Hematopoietic multipotent progenitor cell (in vitro differentiated cells): ENCODE results near the gene SAMSN1. TPM values are rescaled to one million over a fixed set of nuclear protein-coding genes. Genes with fewer than 3 reads are reported as not detected.

ENCODE experiments used
- DNase-seq, 3 donors: peaks; one replicate each; pipeline ENCODE4 v3.0.0-alpha.2; 2011 to 2015; ENCODE audit warnings: low read depth in 2 of 3, low spot score in 2 of 3
- total RNA-seq: library from RNA; depleted of rRNA; stranded (reverse); fragments of >200 nt; gene quantifications from one replicate; pipeline ENCODE4 v1.2.3, GENCODE V29; 2012

The SAMSN1 gene
- total RNA-seq = 10.0 TPM

DNA sequence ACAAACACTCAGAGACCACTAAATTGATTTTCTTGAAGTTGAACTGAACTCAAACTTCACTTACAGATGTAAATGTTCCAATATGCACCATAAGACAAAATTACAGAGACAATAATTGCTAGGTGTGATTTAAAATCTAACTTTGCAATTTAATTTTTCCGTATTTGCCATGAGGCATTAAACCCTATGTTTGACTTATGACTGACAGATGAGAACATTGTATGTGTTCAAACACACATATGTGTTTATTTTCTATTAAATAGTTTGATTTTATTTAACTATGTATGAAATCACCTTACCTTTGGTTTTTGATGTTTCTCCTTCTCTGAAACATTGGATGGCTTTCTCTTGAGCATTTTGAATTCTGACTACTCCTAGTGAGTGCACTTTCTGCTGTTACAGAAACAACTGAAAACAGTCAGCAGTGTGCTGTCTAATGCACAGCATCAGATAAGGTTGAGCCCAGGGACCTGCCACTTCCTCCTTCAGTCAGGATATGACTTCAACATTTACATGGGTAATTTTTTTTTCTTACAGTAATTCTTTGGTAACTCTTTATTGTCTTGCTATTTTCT is at the start of gene SAMSN1:
SAMSN1 (minus strand) TSS at position 410 of the 575 bp plus-strand sequence; CDS start at position 356, 54 bp downstream.
- DNase-seq = peak; percentile 67 to 91 (median 80)

DNA sequence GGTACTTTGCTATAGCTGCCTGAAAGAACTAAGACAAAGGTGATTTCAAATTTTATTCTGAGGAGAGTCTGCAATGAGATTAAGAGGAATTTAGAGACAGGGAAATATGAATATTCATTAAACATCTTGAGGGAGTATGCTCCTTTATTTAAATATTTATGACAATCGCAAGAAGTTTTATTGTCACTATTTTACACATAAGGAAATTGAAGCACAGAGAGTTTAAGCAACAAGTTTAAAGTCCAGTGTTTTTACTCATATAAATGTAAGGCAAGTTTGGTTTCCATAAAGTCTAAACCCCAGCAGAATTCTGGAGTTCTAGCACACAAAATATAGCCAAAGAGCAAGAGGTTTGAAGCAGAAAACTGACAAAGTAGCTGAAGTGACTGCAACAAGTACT is 49.3 kb upstream of the SAMSN1 start:
- no peak for DNase-seq

GRCh38 chr21:14594967-14595366 is 48.9 kb upstream of the SAMSN1 start:
- DNase-seq = no peak

- no peak for DNase-seq
Observed at GRCh38 chr21:14593230-14593629, 47.1 kb upstream of the SAMSN1 start.

GRCh38 chr21:14592296-14593000 is 46.3 kb upstream of the SAMSN1 start:
- no peak for DNase-seq

DNA sequence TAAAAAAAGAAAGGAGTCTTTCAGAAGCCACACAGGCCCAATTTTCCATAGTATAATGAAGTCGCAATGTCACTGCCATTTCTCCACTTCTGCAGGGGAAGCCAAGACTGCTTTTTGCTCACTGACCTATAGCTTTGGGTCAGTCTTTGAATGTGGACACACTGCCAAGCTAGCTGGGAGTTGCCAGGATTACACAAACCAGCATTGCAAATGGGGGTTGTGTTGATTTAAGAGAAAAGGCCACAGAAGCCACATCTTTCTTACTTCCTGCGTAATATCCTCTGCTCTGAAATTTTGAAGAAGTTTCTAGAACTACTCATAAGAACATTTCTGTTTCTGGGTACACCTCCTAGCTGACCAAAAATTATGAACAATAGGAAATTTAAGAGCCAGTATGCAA is 45.8 kb upstream of the SAMSN1 start:
- DNase-seq = peak in 1 of 3 donors; percentile 4

GRCh38 chr21:14591377-14591776 is 45.3 kb upstream of the SAMSN1 start:
- no peak for DNase-seq

- DNase-seq = no peak
Observed at GRCh38 chr21:14589855-14590563, 43.9 kb upstream of the SAMSN1 start.

DNA sequence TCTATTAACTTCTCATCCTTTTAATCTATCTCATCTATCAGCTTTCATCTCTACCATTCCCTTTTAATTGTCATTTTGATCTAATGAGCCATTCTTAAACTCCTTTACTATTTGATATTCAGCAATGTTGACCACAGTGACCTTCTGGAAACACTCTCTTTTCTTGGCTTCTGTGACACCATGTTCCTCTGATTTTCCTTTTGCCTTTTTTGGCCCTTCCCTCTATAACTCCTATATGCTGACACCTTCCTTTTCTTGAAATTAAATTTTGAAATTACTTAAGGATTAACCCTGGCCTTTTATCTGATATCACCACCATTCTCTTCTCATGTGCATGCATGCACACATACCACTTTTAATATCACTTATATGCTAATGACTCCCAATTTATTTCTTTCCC is 41.2 kb upstream of the SAMSN1 start:
- DNase-seq = no peak

DNA sequence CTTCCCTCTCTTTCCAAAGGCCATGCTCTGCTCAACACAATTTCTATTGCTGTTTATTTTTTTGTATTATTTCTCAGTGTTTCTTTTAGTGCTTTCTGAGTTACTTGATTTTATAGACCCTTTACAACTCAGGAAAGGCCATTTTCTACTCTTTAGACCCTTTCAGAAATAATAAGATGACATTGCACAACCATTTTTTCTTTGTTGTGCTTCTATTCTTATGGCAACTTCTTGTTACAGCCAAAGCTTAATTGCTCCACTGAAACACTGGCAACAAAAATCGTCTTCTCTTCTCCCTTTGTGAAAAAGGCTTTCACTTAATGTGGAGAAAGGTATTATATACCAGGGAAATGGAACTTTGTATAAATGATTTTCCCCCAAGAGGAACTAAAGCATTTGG is 39.0 kb upstream of the SAMSN1 start:
- no peak for DNase-seq

GRCh38 chr21:14584357-14585095 is 38.4 kb upstream of the SAMSN1 start:
- DNase-seq = peak in 1 of 3 donors; percentile 4

DNA sequence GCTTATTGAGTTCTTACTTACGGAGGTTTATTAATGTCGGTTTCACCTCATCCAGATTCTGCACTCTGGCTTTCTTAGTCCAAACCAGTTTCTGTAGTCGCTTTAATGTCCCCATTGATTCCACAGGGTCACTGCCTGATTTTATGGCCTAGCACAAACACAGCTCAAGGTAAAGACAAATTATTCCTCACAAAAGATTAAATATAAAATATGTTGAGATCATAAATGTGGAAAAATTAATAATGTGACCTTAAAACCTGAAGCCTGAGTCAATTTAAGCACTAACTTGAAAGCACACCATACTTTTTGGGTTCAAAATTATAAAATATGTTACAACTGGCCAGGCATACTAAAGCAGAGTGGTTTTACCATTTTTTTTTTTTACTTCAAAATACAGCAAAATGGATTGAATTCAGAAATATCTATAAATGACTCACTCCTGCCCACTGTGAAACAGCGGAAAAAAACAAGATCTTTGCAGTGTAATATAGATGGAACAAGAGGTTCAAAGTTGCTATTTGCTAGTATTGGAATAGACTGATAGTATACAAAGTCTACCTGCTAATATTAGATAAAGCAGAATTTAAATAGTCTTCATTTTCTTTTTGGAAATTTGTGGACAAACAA is 37.6 kb upstream of the SAMSN1 start:
- no peak for DNase-seq

DNA sequence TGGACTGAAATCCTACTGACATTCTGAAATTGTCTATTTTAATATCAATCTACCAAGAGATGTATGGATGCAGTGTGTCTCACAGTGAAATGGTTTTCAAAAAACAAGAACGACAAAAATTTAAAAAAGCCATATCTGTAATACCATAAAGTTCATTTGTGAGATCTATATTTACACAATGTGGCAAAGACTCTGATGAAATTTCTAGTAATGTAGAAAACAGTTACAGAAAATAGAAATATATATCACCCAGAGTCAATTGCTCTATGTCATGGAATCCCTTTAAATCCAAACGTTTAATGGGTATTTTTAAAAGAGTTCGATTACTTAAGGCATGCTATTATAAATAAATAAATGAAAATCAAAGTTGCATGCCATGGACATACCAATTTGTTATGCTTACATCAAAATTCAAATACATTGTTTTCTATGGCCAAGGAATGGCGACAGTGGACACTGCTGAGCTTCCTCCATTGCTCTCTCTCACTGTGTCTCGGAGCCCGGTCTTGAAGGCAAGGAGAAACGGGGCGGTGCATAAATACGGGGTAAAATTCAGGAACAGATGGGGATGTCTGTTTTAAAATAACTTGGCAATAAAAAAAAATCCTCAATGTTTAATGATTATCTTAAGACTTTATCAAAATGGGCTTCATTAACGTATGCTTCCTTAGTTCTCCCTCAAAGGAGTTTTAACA is 37.0 kb upstream of the SAMSN1 start:
- DNase-seq = no peak

GRCh38 chr21:14581902-14582457 is 35.9 kb upstream of the SAMSN1 start:
- DNase-seq = no peak

GRCh38 chr21:14573244-14573643 is 27.1 kb upstream of the SAMSN1 start:
- no peak for DNase-seq

GRCh38 chr21:14572204-14572780 is 26.2 kb upstream of the SAMSN1 start:
- no peak for DNase-seq

DNA sequence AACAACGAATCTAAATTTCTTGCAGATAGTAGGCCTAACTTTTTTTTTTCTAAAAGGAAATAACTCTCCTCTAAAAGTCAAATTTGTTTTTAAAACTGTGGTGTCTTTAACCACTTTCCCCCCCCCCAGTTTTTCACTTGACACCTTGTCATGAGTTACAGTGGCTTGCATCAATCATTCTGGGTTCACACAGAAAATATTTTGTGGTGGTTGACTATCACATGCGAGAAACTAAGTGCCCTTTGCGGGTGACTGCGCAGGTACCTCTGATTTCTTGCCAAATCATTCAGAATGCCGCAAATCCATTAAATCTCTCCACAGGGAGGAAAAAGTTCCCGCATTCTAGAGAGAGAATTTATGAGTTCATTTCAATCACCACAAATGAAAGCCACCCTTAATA is 23.8 kb upstream of the SAMSN1 start:
- DNase-seq = no peak

GRCh38 chr21:14569026-14569621 is 23.0 kb upstream of the SAMSN1 start:
- DNase-seq = no peak
